SK-N-SH (cell line): ENCODE results near the gene CFAP100. TPM values are rescaled to one million over a fixed set of nuclear protein-coding genes. Genes with fewer than 3 reads are reported as not detected.

Source experiments
- CTCF ChIA-PET: fragments of 300-600, 350-600 bp; formaldehyde crosslinking; extraction: SDS; loops from one replicate; lab custom pipeline; 2021; lab: Yijun Ruan, JAX
- POLR2A ChIA-PET: fragments of 350-600 bp; sonication (Branson Sonifier 250); formaldehyde crosslinking; extraction: SDS; loops from one replicate; lab custom pipeline; 2020; ENCODE audit warnings: antibody characterized with exemption, inconsistent platforms; lab: Yijun Ruan, JAX
- DNase-seq: peaks from one replicate; pipeline ENCODE4 v3.0.0; 2012
- H2AFZ ChIP-seq: fragments of 200-600 bp; sonication (generic); 2 replicates; pipeline ENCODE4 v1.8.1; 2016; ENCODE audit warnings: antibody characterized with exemption, mild to moderate bottlenecking, low read depth
- H3F3A ChIP-seq: fragments of 200-600 bp; sonication (generic); replicated peaks from 2 replicates; pipeline ENCODE3; 2016; ENCODE audit warnings: antibody characterized with exemption, mild to moderate bottlenecking; ENCODE audit not compliant: insufficient read depth
- H3K27ac ChIP-seq, 2 experiments: fragments of 200-500 bp in 1 of 2; fragments of 200-600 bp in 1 of 2; sonication (Bioruptor generic) in 1 of 2; sonication (generic), shearing (Covaris generic) in 1 of 2; 2 replicates each; pipeline versions ENCODE4 v1.5.1 to v1.6.1; 2014 to 2016; ENCODE audit warnings: low read depth in 2 of 2, inconsistent platforms in 1 of 2, low read length in 1 of 2, mild to moderate bottlenecking in 1 of 2, mixed read lengths in 1 of 2
- H3K27me3 ChIP-seq: fragments of 200-600 bp; sonication (generic), shearing (Covaris generic); 2 replicates; pipeline ENCODE4 v1.6.1; 2016; ENCODE audit warnings: mixed run types; ENCODE audit not compliant: insufficient read depth
- H3K36me3 ChIP-seq, 2 experiments: fragments of 200-500 bp in 1 of 2; fragments of 200-600 bp in 1 of 2; sonication (Bioruptor generic) in 1 of 2; sonication (generic) in 1 of 2; replicated peaks in 1 of 2; 2 replicates each; pipeline versions ENCODE3 to v1.5.1; 2014 to 2016; ENCODE audit warnings: low read length in 1 of 2, mild to moderate bottlenecking in 1 of 2; ENCODE audit not compliant: insufficient read depth in 2 of 2, control insufficient read depth in 1 of 2
- H3K4me1 ChIP-seq, 2 experiments: fragments of 200-500 bp in 1 of 2; fragments of 200-600 bp in 1 of 2; sonication (Bioruptor generic) in 1 of 2; sonication (generic), shearing (Covaris generic) in 1 of 2; 2 replicates each; pipeline versions ENCODE4 v1.5.1 to v1.6.1; 2014 to 2016; ENCODE audit warnings: low read depth in 1 of 2, low read length in 1 of 2, mixed run types in 1 of 2; ENCODE audit not compliant: insufficient read depth in 2 of 2, control insufficient read depth in 1 of 2
- H3K4me2 ChIP-seq: fragments of 200-600 bp; sonication (generic), shearing (Covaris generic); 2 replicates; pipeline ENCODE4 v1.6.1; 2017; ENCODE audit warnings: mixed run types
- H3K4me3 ChIP-seq, 2 experiments: fragments of 200-500 bp in 1 of 2; fragments of 200-600 bp in 1 of 2; sonication (Bioruptor generic) in 1 of 2; sonication (generic), shearing (Covaris generic) in 1 of 2; 2 replicates each; pipeline versions ENCODE4 v1.5.1 to v1.8.1; 2014 to 2016; ENCODE audit warnings: low read depth in 2 of 2, inconsistent platforms in 1 of 2, low read length in 1 of 2, mild to moderate bottlenecking in 1 of 2, mixed read lengths in 1 of 2, moderate library complexity in 1 of 2
- H3K79me2 ChIP-seq: fragments of 200-600 bp; sonication (generic); 2 replicates; pipeline ENCODE4 v1.8.1; 2017; ENCODE audit warnings: mild to moderate bottlenecking; ENCODE audit not compliant: insufficient read depth
- H3K9ac ChIP-seq: fragments of 200-600 bp; sonication (generic); 2 replicates; pipeline ENCODE4 v1.6.1; 2017; ENCODE audit warnings: mixed run types
- H3K9me2 ChIP-seq: fragments of 200-600 bp; sonication (generic); 2 replicates; pipeline ENCODE4 v1.6.1; 2017; ENCODE audit warnings: mixed run types
- H3K9me3 ChIP-seq: fragments of 200-600 bp; sonication (generic); 2 replicates; pipeline ENCODE4 v1.6.1; 2017; ENCODE audit warnings: mixed run types, mild to moderate bottlenecking, moderate library complexity
- H4K20me1 ChIP-seq: fragments of 200-600 bp; sonication (generic); 2 replicates; pipeline ENCODE4 v1.6.1; 2017; ENCODE audit warnings: mild to moderate bottlenecking, mixed run types; ENCODE audit not compliant: insufficient read depth
- CTCF ChIP-seq: fragments of 200-600 bp; sonication (generic); IDR thresholded peaks from 2 replicates; pipeline ENCODE4 v1.6.1; 2017; ENCODE audit warnings: antibody characterized with exemption, mild to moderate bottlenecking, moderate library complexity
- EP300 ChIP-seq, 2 experiments: IDR thresholded peaks; 2 replicates each; pipeline versions ENCODE4 v1.4.0 to v1.6.1; 2012; ENCODE audit warnings: borderline replicate concordance in 1 of 2, low read depth in 1 of 2, low read length in 1 of 2
- GABPA ChIP-seq: IDR thresholded peaks from 2 replicates; pipeline ENCODE4 v1.4.0; 2012; ENCODE audit warnings: low read depth, mild to moderate bottlenecking
- MAX ChIP-seq: IDR thresholded peaks from 2 replicates; pipeline ENCODE4 v1.4.0; 2012; ENCODE audit warnings: low read depth
- MEF2A ChIP-seq: IDR thresholded peaks from 2 replicates; pipeline ENCODE4 v1.4.0; 2012; ENCODE audit warnings: low read depth, borderline replicate concordance
- MXI1 ChIP-seq: IDR thresholded peaks from 2 replicates; pipeline ENCODE4 v1.6.1; 2012; ENCODE audit warnings: mild to moderate bottlenecking, low read depth, low read length, improper control_type of control experiment
- PBX3 ChIP-seq: IDR thresholded peaks from 2 replicates; pipeline ENCODE4; 2012
- RAD21 ChIP-seq: IDR thresholded peaks from 2 replicates; pipeline ENCODE4 v1.6.1; 2012; ENCODE audit warnings: mild to moderate bottlenecking, low read length
- RCOR1 ChIP-seq: fragments of 150-350 bp; IDR thresholded peaks from 2 replicates; pipeline ENCODE4 v1.6.1; 2017; ENCODE audit warnings: antibody characterized with exemption, low read length
- REST ChIP-seq: IDR thresholded peaks from 2 replicates; pipeline ENCODE4 v1.6.1; 2012; ENCODE audit warnings: mild to moderate bottlenecking, low read depth, low read length, moderate library complexity
- RFX5 ChIP-seq: IDR thresholded peaks from 2 replicates; pipeline ENCODE4 v1.6.1; 2012; ENCODE audit warnings: mild to moderate bottlenecking, improper control_type of control experiment, low read length
- SIN3A ChIP-seq: IDR thresholded peaks from 2 replicates; pipeline ENCODE4 v1.6.1; 2012; ENCODE audit warnings: low read depth, mild to moderate bottlenecking, low read length, moderate library complexity, borderline replicate concordance
- TAF1 ChIP-seq: IDR thresholded peaks from 2 replicates; pipeline ENCODE4 v1.6.1; 2012; ENCODE audit warnings: low read depth, mild to moderate bottlenecking, low read length, moderate library complexity, borderline replicate concordance
- TEAD4 ChIP-seq: IDR thresholded peaks from 2 replicates; pipeline ENCODE4 v1.4.0; 2012; ENCODE audit warnings: mild to moderate bottlenecking, borderline replicate concordance; ENCODE audit not compliant: insufficient read depth
- USF1 ChIP-seq: IDR thresholded peaks from 2 replicates; pipeline ENCODE4 v1.4.0; 2012; ENCODE audit warnings: low read depth, borderline replicate concordance
- WGBS: methylation state at CpG from one replicate; pipeline ENCODE4 v1.1.6; 2017; ENCODE audit warnings: low lambda C conversion rate; 5-methylcytosine and 5-hydroxymethylcytosine counted together
- polyA plus RNA-seq, 3 experiments: library from polyadenylated mRNA; depleted of rRNA; stranded (reverse); fragments of >200 nt; gene quantifications; 2 replicates each; pipeline ENCODE4 v1.2.3, GENCODE V29; 2012

The CFAP100 gene
- polyA plus RNA-seq, 1 of the 3 experiments (the other 2 are of a cell fraction), result not detected

GRCh38 chr3:126360046-126360713 lies 34.5 kb upstream of the CFAP100 start:
- Histone ChIP-seq H3K9me3 (no peaks in the 10 kb centered on the region), H3F3A (no peaks in the 10 kb centered on the region), H3K79me2 (no peaks in the 10 kb centered on the region), H3K4me1 (peaks cover 0 to 19% of the 10 kb centered on the region in 2 experiments; a peak in 1 of 4 replicates), H3K4me3 (no peak overlapping the region), H3K27ac (no peak overlapping the region), H2AFZ (no peak overlapping the region), H3K9ac (no peak overlapping the region), H3K27me3 (peaks cover 44% of the 10 kb centered on the region), H3K36me3 (no peaks in the 10 kb centered on the region), H3K9me2 (no peaks in the 10 kb centered on the region), H4K20me1 (no peaks in the 10 kb centered on the region), H3K4me2 (no peak overlapping the region)
- ChIA-PET POLR2A (no interaction called here), CTCF (interaction anchor here (1.0 kb wide), 1 partner anchor 30 kb away, joined by 3 read pairs; no protein-coding TSS in a partner anchor)
- 6% methylated on average over 3 of the region's 3 CpGs for WGBS
- TF ChIP-seq RCOR1, result no peak
- no peak for DNase-seq

- H3K9me2 ChIP-seq, result no peaks in the 10 kb centered on the region
- WGBS, result 0% methylated on average over 2 of the region's 3 CpGs
- DNase-seq, result no peak
- H3K9me3 ChIP-seq, result no peaks in the 10 kb centered on the region
- no peak overlapping the region for H3K9ac ChIP-seq
- H2AFZ ChIP-seq, result no peak overlapping the region
- H3K4me2 ChIP-seq, result no peak overlapping the region
- H3K36me3 ChIP-seq, result no peaks in the 10 kb centered on the region
- no peak overlapping the region for H3K27ac ChIP-seq
- ChIA-PET CTCF (no interaction called here), POLR2A (no interaction called here)
- no peaks in the 10 kb centered on the region for H4K20me1 ChIP-seq
- no peaks in the 10 kb centered on the region for H3K79me2 ChIP-seq
- TF ChIP-seq REST, result no peak
- TF ChIP-seq MAX, result no peak
- TF ChIP-seq RAD21, result no peak
- no peak for TF ChIP-seq PBX3
- TF ChIP-seq RFX5, result no peak
- TF ChIP-seq GABPA, result no peak
- TF ChIP-seq SIN3A, result no peak
- TF ChIP-seq TEAD4, result no peak
- TF ChIP-seq EP300 (IDR thresholded peaks at IDR 0.05; ENCODE audit: borderline replicate concordance in 1 of 2, low read depth in 1 of 2, low read length in 1 of 2), result no peak
- no peak for TF ChIP-seq TAF1
- no peak for TF ChIP-seq MEF2A
- TF ChIP-seq MXI1, result no peak
- no peak for TF ChIP-seq CTCF
- no peak for TF ChIP-seq USF1
- peaks cover 0 to 14% of the 10 kb centered on the region in 2 experiments; a peak in 1 of 4 replicates for H3K4me1 ChIP-seq
- peaks cover 39% of the 10 kb centered on the region for H3K27me3 ChIP-seq
- H3K4me3 ChIP-seq, result no peak overlapping the region
- H3F3A ChIP-seq, result no peaks in the 10 kb centered on the region
Observed at GRCh38 chr3:126360714-126361060, 34.0 kb upstream of the CFAP100 start.
